Common myeloid progenitor, CD34-positive (primary cell): ENCODE results near the gene KLHL40.
"Not testable (repeated sequence)": the region's sequence is repeated elsewhere in the genome, so short reads cannot be mapped to it uniquely, and the experiment has no call there.

Source experiments
- CTCF ChIA-PET: fragments of 350-600 bp; sonication (Branson Sonifier 250); formaldehyde crosslinking; loops from one replicate; lab custom pipeline; 2021; ENCODE audit warnings: antibody characterized with exemption; lab: Charles Lee
- POLR2A ChIA-PET: fragments of 350-600 bp; sonication (Branson Sonifier 250); formaldehyde crosslinking; loops from one replicate; lab custom pipeline; 2021; ENCODE audit warnings: antibody characterized with exemption; lab: Charles Lee
- DNase-seq, 3 donors: peaks; one replicate each; pipeline versions ENCODE4 v3.0.0 to v3.0.0-alpha.2; 2013
- H3K27ac ChIP-seq, 2 experiments: 1 replicate in 1 of 2; 2 replicates in 1 of 2; pipeline ENCODE4 v1.7.0; 2013; ENCODE audit warnings: inconsistent platforms in 2 of 2, low read length in 2 of 2, mild to moderate bottlenecking in 2 of 2, low read depth in 1 of 2, moderate library complexity in 1 of 2; ENCODE audit not compliant: severe bottlenecking in 2 of 2, insufficient read depth in 1 of 2, poor library complexity in 1 of 2
- H3K27me3 ChIP-seq, 5 experiments: replicated peaks in 2 of 5; 1 replicate in 3 of 5; 2 replicates in 2 of 5; pipeline versions ENCODE4 v1.6.1 to v1.7.0; 2013; ENCODE audit warnings: low read length in 4 of 5, mild to moderate bottlenecking in 2 of 5, moderate library complexity in 2 of 5, inconsistent platforms in 1 of 5; ENCODE audit not compliant: insufficient read depth in 5 of 5, control insufficient read depth in 4 of 5
- H3K36me3 ChIP-seq, 4 experiments: 1 replicate in 2 of 4; 2 replicates in 2 of 4; pipeline versions ENCODE4 v1.6.1 to v1.7.0; 2013; ENCODE audit warnings: low read length in 3 of 4, control low read depth in 1 of 4, mild to moderate bottlenecking in 1 of 4; ENCODE audit not compliant: control insufficient read depth in 4 of 4, insufficient read depth in 4 of 4
- H3K4me1 ChIP-seq, 4 experiments: 1 replicate in 3 of 4; 2 replicates in 1 of 4; pipeline versions ENCODE4 v1.6.1 to v1.7.1; 2013; ENCODE audit warnings: low read length in 3 of 4, mild to moderate bottlenecking in 3 of 4, control low read depth in 1 of 4, inconsistent platforms in 1 of 4, moderate library complexity in 1 of 4; ENCODE audit not compliant: control insufficient read depth in 4 of 4, insufficient read depth in 4 of 4; ENCODE audit errors: control extremely low read depth in 1 of 4
- H3K4me3 ChIP-seq, 7 experiments: 1 replicate in 4 of 7; 2 replicates in 3 of 7; pipeline versions ENCODE4 v1.5.1 to v1.7.0; 2013; ENCODE audit warnings: mild to moderate bottlenecking in 7 of 7, low read length in 6 of 7, moderate library complexity in 6 of 7, inconsistent platforms in 2 of 7, low read depth in 2 of 7, control low read depth in 1 of 7; ENCODE audit not compliant: insufficient read depth in 4 of 7, control insufficient read depth in 1 of 7; ENCODE audit errors: extremely low read depth in 1 of 7
- H3K9me3 ChIP-seq, 5 experiments: 1 replicate in 4 of 5; 2 replicates in 1 of 5; pipeline versions ENCODE4 v1.6.1 to v1.7.1; 2013; ENCODE audit warnings: low read length in 4 of 5, mild to moderate bottlenecking in 2 of 5, inconsistent platforms in 1 of 5, low read depth in 1 of 5, moderate library complexity in 1 of 5; ENCODE audit not compliant: control insufficient read depth in 4 of 5, insufficient read depth in 2 of 5; ENCODE audit errors: control extremely low read depth in 1 of 5
- WGBS: methylation state at CpG from one replicate; pipeline ENCODE4 v1.1.5; 2013; ENCODE audit not compliant: insufficient coverage; 5-methylcytosine and 5-hydroxymethylcytosine counted together

The KLHL40 gene

DNA sequence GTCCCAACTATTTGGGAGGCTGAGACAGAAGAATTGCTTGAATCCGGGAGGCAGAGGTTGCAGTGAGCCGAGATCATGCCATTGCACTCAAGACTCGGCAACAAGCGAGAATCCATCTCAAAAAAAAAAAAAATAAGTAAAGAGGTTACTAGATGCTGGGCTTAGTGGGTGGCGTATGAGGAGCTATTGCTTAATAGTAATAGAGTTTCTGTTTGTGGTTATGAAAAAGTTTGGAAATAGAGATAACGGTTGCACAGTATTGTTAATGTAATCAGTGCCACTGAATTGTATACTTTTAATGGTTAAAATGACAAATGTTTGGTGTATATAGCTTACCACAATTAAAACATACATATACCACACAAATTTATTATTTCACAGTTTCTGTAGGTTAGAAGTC lies 32.0 kb downstream of the KLHL40 start:
- H3K4me3 ChIP-seq = no peak overlapping the region
- DNase-seq = no peak
- H3K4me1 ChIP-seq = no peaks in the 10 kb centered on the region
- H3K27me3 ChIP-seq = no peaks in the 10 kb centered on the region
- 100% methylated on average over 5 of the region's 6 CpGs for WGBS
- no peaks in the 10 kb centered on the region for H3K36me3 ChIP-seq
- H3K27ac ChIP-seq = no peak overlapping the region
- ChIA-PET CTCF (interaction anchor here (0.9 kb wide), 1 partner anchor 11 kb away, joined by 3 read pairs; no protein-coding TSS in a partner anchor), POLR2A (no interaction called here)
- H3K9me3 ChIP-seq = no peaks in the 10 kb centered on the region

DNA sequence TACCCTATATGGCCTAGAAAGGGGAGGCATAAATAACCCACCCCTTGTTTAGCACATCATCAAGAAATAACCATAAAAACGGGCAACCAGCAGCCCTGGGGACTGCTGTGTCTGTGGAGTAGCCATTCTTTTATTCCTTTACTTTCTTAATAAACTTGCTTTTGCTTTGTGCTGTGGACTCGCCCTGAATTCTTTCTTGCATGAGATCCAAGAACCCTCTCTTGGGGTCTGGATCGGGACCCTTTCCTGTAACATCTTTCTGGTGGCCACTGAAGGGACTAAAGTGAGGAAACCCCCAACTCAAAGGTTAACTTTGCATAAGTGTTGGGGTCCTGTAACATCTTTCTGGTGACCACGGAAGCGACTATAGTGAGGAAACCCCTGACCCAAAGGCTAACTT lies 33.0 kb downstream of the KLHL40 start:
- Histone ChIP-seq H3K4me1 (no peaks in the 10 kb centered on the region), H3K27ac (no peak overlapping the region), H3K27me3 (no peaks in the 10 kb centered on the region), H3K9me3 (no peaks in the 10 kb centered on the region), H3K36me3 (no peaks in the 10 kb centered on the region), H3K4me3 (no peak overlapping the region)
- ChIA-PET CTCF (no interaction called here), POLR2A (no interaction called here)
- no peak for DNase-seq
- 92% methylated on average over 5 of the region's 5 CpGs for WGBS

DNA sequence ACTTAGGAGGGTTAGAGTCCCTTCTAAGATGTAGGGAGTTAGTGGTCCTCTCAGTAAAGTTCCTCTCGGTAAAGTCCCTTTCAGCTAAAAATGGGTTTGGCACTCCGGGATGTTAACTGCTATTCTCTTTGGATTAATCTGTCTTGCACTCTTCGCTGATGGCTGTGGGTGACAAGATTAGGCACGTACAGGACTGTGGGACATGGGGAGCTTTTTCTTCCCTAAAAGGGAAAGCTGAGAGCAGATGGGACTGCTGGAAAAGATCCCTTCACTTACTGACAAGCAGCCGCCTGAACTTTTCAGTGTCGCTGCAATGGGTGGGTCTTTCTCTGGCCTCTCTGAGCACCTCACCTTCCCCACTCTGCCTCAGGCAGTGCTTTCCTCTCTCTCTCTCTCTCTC lies 33.7 kb downstream of the KLHL40 start:
- Histone ChIP-seq H3K36me3 (no peaks in the 10 kb centered on the region), H3K4me3 (no peak overlapping the region), H3K9me3 (no peaks in the 10 kb centered on the region), H3K4me1 (no peaks in the 10 kb centered on the region), H3K27ac (no peak overlapping the region), H3K27me3 (no peaks in the 10 kb centered on the region)
- 91% methylated on average over 6 of the region's 6 CpGs for WGBS
- DNase-seq = no peak
- CTCF ChIA-PET = no interaction called here
- POLR2A ChIA-PET = no interaction called here

DNA sequence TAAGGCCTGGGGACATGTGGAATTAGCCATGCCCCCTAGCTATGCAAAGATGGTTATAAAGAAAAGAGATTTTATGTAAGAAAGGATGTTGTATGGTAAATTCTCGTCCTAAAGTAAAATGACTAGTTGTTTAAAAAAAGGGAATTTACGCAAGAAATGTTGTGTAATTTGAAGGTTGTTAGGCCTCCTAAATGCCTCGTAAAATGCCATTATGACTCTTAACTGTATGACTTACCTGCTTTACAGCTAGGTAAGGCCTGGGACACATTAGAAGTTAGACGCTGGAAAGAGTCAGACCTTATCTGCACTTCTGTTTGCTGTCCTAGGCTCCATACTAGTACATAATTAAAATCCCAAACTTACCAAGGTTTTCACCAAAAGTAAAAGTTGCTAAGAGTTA lies 34.8 kb downstream of the KLHL40 start:
- ChIA-PET POLR2A (no interaction called here), CTCF (no interaction called here)
- Histone ChIP-seq H3K4me3 (no peak overlapping the region), H3K9me3 (no peaks in the 10 kb centered on the region), H3K27me3 (no peaks in the 10 kb centered on the region), H3K4me1 (no peaks in the 10 kb centered on the region), H3K36me3 (no peaks in the 10 kb centered on the region), H3K27ac (no peak overlapping the region)
- 92% methylated on average over 2 of the region's 4 CpGs for WGBS
- no peak for DNase-seq

DNA sequence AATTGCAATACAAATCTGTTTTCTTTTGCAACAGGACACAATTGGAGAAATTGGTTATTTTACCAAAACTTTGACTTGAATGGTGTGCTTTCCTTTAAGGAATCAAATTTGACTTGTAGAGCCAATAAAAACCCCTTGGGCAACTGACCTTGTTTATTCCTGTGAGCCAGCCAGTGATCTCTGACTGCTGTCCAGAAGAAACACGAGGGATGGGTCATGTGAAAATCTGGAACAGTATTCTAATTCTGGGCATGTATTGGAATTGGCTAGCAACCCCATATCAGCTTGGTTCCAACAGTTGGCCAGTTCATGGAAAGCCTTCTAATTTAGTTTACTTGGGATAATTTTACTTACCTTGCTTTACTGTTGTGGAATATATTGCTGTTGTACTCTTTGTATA lies 36.4 kb downstream of the KLHL40 start:
- CTCF ChIA-PET = interaction anchor here (1.6 kb wide), 1 partner anchor 10 kb away, joined by 4 read pairs; no protein-coding TSS in a partner anchor
- DNase-seq = no peak
- H3K27me3 ChIP-seq = no peaks in the 10 kb centered on the region
- POLR2A ChIA-PET = no interaction called here
- H3K36me3 ChIP-seq = no peaks in the 10 kb centered on the region
- no peak overlapping the region for H3K27ac ChIP-seq
- no peaks in the 10 kb centered on the region for H3K4me1 ChIP-seq
- H3K4me3 ChIP-seq = no peak overlapping the region
- 91% methylated on average over 1 of the region's 1 CpG for WGBS
- H3K9me3 ChIP-seq = no peaks in the 10 kb centered on the region

DNA sequence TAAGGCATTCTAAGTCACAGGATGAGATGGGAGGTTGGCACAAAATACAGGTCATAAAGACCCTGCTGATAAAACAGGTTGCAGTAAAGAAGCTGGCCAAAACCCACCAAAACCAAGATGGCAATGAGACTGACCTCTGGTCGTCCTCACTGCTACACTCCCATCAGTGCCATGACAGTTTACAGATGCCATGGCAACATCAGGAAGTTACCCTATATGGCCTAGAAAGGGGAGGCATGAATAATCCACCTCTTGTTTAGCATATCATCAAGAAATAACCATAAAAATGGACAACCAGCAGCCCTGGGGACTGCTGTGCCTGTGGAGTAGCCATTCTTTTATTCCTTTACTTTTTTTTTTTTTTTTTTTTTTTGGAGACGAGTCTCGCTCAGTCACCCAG lies 37.1 kb downstream of the KLHL40 start:
- H3K27me3 ChIP-seq, H3K4me1 ChIP-seq, DNase-seq, H3K36me3 ChIP-seq, H3K27ac ChIP-seq, POLR2A ChIA-PET, H3K4me3 ChIP-seq, H3K9me3 ChIP-seq: not testable (repeated sequence)
- CTCF ChIA-PET = interaction anchor here (1.6 kb wide), 1 partner anchor 11 kb away, joined by 4 read pairs; no protein-coding TSS in a partner anchor
- 92% methylated on average over 2 of the region's 3 CpGs for WGBS

DNA sequence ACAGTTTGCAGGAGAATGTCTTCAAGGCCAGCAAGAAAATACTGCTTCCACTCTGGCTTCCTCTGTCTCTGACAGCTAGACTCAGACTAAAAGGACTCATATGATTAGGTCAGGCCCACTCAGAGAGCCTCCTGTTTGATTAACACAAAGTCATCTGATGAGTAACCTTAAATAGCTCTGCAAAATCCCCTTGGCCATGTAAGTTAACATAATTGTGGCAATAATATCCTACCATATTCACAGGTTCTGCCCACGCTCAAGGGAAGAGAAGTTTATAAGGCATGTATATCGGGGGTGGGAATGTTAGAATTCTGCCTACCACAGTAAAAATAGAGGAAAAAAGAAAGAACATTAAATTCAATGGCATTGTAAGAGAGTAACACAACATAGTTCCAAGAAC lies 37.9 kb downstream of the KLHL40 start:
- DNase-seq = no peak
- Histone ChIP-seq H3K27me3 (peaks cover 0 to 3% (median 0%) of the 10 kb centered on the region in 5 experiments), H3K4me1 (no peaks in the 10 kb centered on the region), H3K36me3 (no peaks in the 10 kb centered on the region), H3K4me3 (no peak overlapping the region), H3K9me3 (no peaks in the 10 kb centered on the region), H3K27ac (no peak overlapping the region)
- no CpG with 5 or more reads among the region's 2 CpGs for WGBS
- CTCF ChIA-PET = no interaction called here
- POLR2A ChIA-PET = no interaction called here
